ENCODE results near the gene UNC13C. TPM values are rescaled to one million over a fixed set of nuclear protein-coding genes. Genes with fewer than 3 reads are reported as not detected.

UNC13C gene
- total RNA-seq, 6 experiments from 2014 or later: not detected

GRCh38 chr15:53987480-53987879, 9.2 kb downstream of the UNC13C start:
- H3K27me3 Mint-ChIP-seq (ENCODE audit: insufficient read depth): no peaks in the 10 kb centered on the region
- TF ChIP-seq CTCF (IDR thresholded peaks at IDR 0.05): no peak
- H3K27ac Mint-ChIP-seq: no peak overlapping the region

DNA sequence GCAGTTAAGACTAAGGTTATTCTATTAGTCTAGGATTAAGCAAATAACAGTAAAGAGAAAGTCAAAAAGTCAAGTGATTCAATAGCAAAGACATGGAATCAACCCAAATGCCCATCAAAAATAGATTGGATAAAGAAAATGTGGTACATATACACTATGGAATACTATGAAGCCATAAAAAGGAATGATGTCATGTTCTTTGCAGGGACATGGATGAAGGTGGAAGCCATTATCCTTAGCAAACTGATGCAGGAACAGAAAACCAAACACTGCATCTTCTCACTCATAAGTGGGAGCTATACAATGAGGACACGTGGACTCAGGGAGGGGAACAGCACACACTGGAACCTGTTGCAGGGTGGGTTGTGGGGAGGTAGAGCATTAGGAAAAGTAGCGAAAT, 29.0 kb downstream of the UNC13C start:
- Mint-ChIP-seq H3K9me3 (peaks cover 50% of the 10 kb centered on the region), H3K27me3 (ENCODE audit: insufficient read depth) (no peaks in the 10 kb centered on the region; the same call in 1 of the 2 replicates), H3K4me1 (ENCODE audit: low read depth) (no peaks in the 10 kb centered on the region), H3K36me3 (ENCODE audit: low read depth) (0 out of 2 replicates have a peak, but pooled peaks cover 4% of the 10 kb centered on the region), H3K27ac (no peak overlapping the region), H3K4me3 (no peak overlapping the region)
- no peak for DNase-seq
- TF ChIP-seq CTCF (IDR thresholded peaks at IDR 0.05): no peak

More at GRCh38 chr15:53987480-53987879, 9.2 kb downstream of the UNC13C start:
- Mint-ChIP-seq H3K36me3 (ENCODE audit: low read depth) (peaks cover 4% of the 10 kb centered on the region; the same call in 1 of the 2 replicates), H3K9me3 (peaks cover 50% of the 10 kb centered on the region), H3K4me1 (ENCODE audit: low read depth) (no peaks in the 10 kb centered on the region), H3K4me3 (no peak overlapping the region)
- DNase-seq: no peak

DNA sequence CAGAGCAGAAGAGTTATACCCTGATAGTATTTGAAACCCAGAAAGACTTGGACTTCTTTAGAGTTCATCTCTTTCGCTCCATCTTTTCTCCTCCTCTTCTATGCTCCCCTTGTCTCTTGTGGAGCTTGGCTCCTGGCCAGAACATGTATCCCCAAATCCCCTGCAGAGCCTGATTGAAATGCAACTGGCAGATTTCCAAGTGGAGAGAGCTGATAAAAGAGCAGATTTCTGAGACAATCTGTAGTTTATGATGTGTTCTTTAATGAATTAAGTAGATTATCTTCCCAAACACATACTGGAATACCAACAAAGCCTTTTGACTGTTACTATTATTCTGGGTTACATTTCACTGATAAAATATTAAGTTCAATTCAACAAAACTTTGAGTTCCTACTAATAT, 33.4 kb downstream of the UNC13C start:
- Mint-ChIP-seq H3K27ac (no peak overlapping the region), H3K4me3 (no peak overlapping the region), H3K4me1 (ENCODE audit: low read depth) (no peaks in the 10 kb centered on the region), H3K9me3 (peaks cover 60% of the 10 kb centered on the region), H3K27me3 (ENCODE audit: insufficient read depth) (no peaks in the 10 kb centered on the region), H3K36me3 (ENCODE audit: low read depth) (no peaks in the 10 kb centered on the region)
- no peak for TF ChIP-seq CTCF (IDR thresholded peaks at IDR 0.05)
- DNase-seq: no peak

DNA sequence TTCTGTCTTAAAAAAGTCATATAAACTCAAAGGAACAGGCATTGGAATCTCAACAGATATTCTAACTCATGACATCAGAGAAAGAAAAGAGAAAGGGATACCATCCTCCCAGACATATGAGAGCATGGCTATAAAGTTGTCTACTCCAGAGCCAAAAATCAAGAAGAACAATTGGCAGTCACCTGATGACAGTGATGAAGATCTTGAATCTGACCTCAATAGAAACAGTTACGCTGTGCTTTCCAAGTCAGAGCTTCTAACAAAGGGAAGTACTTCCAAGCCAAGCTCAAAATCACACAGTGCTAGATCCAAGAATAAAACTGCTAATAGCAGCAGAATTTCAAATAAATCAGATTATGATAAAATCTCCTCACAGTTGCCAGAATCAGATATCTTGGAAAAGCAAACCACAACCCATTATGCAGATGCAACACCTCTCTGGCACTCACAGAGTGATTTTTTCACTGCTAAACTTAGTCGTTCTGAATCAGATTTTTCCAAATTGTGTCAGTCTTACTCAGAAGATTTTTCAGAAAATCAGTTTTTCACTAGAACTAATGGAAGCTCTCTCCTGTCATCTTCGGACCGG, 35.9 kb downstream of the UNC13C start:
- Mint-ChIP-seq H3K4me1 (ENCODE audit: low read depth) (no peaks in the 10 kb centered on the region), H3K4me3 (no peak overlapping the region), H3K9me3 (peaks cover 45% of the 10 kb centered on the region), H3K27ac (no peak overlapping the region), H3K36me3 (ENCODE audit: low read depth) (no peaks in the 10 kb centered on the region), H3K27me3 (ENCODE audit: insufficient read depth) (no peaks in the 10 kb centered on the region)
- no peak for DNase-seq
- no peak for TF ChIP-seq CTCF (IDR thresholded peaks at IDR 0.05)

GRCh38 chr15:54017251-54017650, 39.0 kb downstream of the UNC13C start:
- TF ChIP-seq CTCF (IDR thresholded peaks at IDR 0.05): no peak
- Mint-ChIP-seq H3K4me3 (no peak overlapping the region), H3K9me3 (peaks cover 40% of the 10 kb centered on the region), H3K4me1 (ENCODE audit: low read depth) (no peaks in the 10 kb centered on the region), H3K27me3 (ENCODE audit: insufficient read depth) (no peaks in the 10 kb centered on the region; the same call in 1 of the 2 replicates), H3K27ac (no peak overlapping the region), H3K36me3 (ENCODE audit: low read depth) (no peaks in the 10 kb centered on the region)
- DNase-seq: no peak
